Inflammatory macrophage treated with lipopolysaccharide for 4 hours (primary cell): Measurements from ENCODE around the gene PHTF2.

ENCODE experiments used
- DNase-seq: peaks from one replicate; pipeline ENCODE4 v3.0.0-alpha.2; 2020

Gene PHTF2

DNA sequence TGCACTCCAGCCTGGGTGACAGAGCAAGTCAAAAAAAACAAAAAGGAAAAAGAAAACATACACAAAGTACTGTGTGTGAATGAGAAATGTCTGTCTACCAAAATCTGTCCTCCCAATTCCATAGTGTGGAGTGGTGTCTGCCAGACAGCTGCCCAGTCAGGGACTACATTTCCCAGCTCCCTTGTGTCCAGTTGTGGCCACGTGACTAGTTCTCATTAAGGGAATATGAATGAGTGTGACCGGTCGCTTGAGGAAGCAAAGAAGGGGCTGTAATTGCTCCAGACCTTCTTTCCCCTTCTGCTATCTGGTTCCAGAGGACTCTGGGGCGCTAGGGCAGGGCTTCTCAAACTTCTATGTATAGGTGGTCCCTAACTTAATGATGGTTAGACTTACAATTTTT lies 204.1 kb downstream of the PHTF2 start:
- no peak for DNase-seq

DNA sequence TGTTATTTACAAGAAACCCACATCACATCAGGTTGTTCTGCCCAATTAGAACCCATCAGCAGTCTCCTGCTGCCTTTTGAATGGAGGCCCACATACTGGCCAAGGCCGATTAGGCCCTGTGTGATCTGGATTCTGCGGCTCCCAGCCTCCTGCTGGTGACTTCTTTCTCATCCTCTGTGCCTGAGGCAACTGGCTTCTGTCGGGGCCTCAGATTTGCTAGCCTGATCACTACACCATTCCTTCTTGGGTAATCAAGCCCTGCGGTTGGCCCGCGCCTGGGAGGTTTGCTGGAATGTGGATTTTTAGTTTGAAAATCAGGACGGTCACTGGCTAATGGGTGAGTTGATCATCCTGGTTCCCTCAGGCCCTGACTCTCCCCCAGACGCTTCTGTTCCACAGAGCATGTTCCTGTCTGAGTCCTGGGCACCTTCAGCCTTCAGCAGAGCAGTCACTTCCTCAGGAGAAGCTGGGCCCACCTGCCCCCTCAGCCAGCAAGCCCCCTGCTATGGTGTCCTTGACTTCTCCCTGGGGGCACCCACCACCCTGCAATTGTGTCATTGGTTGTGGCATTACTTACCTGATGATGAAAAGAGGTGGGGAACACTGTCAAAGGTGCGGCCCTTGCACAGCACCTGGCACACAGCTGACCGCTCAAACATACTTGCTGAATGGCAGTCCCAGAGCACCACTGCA lies 207.6 kb downstream of the PHTF2 start:
- DNase-seq, result no peak
